ENCODE results near the gene UBFD1. TPM values are rescaled to one million over a fixed set of nuclear protein-coding genes. Genes with fewer than 3 reads are reported as not detected.

The UBFD1 gene
- total RNA-seq, 6 experiments from 2014 or later = 27.6 to 50.5 (median 37.4) TPM

DNA sequence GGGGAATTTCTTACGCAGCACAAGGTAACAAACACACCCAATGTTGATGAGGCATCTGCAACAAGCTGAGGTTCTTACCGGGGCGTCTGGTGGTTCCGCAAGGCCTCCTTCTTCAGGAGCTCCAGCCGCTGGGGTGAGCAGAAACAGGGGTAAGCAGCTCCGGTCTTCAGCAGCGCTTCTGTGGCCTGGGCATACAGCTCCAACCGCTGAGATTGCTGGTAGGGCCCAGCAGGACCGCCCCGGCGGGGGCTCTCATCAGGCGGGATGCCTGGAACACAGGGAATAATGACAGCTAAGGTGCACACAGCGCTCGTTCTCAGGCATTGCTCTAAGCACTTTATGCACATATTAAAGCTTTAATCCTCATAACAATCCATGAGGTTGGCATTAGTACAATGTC, 13.1 kb upstream of the UBFD1 start:
- WGBS (ENCODE audit: insufficient coverage, low coverage, low lambda C conversion rate, missing lambda C conversion rate) = no CpG with 5 or more reads among the region's 14 CpGs
- no peak overlapping the region for H3K27ac ChIP-seq
- peaks cover 0 to 4% (median 0%) of the 10 kb centered on the region in 4 donors for H3K4me1 ChIP-seq
- no peak for TF ChIP-seq POLR2A (IDR thresholded peaks at IDR 0.05)
- TF ChIP-seq, protein P1, sequence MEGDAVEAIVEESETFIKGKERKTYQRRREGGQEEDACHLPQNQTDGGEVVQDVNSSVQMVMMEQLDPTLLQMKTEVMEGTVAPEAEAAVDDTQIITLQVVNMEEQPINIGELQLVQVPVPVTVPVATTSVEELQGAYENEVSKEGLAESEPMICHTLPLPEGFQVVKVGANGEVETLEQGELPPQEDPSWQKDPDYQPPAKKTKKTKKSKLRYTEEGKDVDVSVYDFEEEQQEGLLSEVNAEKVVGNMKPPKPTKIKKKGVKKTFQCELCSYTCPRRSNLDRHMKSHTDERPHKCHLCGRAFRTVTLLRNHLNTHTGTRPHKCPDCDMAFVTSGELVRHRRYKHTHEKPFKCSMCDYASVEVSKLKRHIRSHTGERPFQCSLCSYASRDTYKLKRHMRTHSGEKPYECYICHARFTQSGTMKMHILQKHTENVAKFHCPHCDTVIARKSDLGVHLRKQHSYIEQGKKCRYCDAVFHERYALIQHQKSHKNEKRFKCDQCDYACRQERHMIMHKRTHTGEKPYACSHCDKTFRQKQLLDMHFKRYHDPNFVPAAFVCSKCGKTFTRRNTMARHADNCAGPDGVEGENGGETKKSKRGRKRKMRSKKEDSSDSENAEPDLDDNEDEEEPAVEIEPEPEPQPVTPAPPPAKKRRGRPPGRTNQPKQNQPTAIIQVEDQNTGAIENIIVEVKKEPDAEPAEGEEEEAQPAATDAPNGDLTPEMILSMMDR (IDR thresholded peaks at IDR 0.05) = no peak
- DNase-seq (no peak), ATAC-seq (no peak)
- H3K4me3 ChIP-seq = no peak overlapping the region
- no peaks in the 10 kb centered on the region for H3K27me3 ChIP-seq
- intact Hi-C loops (cut with DNase I) = no loop called here
- H3K36me3 ChIP-seq = peaks cover 0 to 52% (median 24%) of the 10 kb centered on the region in 4 donors
- H3K9me3 ChIP-seq = no peaks in the 10 kb centered on the region

DNA sequence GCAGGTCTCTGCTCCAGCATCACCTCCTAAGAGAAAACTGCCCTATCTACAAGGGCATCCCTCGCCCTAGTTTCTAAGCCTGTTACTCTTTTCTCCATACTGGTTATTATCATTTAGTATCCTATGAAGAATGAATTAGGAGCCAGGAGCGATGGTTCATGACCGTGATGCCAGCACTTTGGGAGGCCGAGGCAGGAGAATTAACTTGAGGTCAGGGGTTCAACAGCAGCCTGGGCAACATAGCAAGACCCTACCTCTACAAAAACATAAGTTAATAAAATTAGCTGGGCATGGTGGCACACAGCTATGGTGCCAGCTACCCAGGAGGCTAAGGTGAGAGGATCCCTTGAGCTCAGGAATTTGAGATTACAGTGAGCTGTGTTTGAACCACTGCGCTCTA, 7.6 kb upstream of the UBFD1 start:
- Histone ChIP-seq H3K27ac (no peak overlapping the region), H3K36me3 (peaks cover 0 to 67% (median 31%) of the 10 kb centered on the region in 4 donors), H3K9me3 (no peaks in the 10 kb centered on the region), H3K4me1 (no peaks in the 10 kb centered on the region), H3K27me3 (no peaks in the 10 kb centered on the region), H3K4me3 (no peak overlapping the region)
- no peak for TF ChIP-seq POLR2A (IDR thresholded peaks at IDR 0.05)
- TF ChIP-seq, protein P1 (IDR thresholded peaks at IDR 0.05) = no peak
- no peak for DNase-seq
- no peak for ATAC-seq
- 89% methylated on average over 4 of the region's 5 CpGs for WGBS (ENCODE audit: insufficient coverage, low coverage, low lambda C conversion rate, missing lambda C conversion rate)
- intact Hi-C loops (cut with DNase I) = no loop called here

DNA sequence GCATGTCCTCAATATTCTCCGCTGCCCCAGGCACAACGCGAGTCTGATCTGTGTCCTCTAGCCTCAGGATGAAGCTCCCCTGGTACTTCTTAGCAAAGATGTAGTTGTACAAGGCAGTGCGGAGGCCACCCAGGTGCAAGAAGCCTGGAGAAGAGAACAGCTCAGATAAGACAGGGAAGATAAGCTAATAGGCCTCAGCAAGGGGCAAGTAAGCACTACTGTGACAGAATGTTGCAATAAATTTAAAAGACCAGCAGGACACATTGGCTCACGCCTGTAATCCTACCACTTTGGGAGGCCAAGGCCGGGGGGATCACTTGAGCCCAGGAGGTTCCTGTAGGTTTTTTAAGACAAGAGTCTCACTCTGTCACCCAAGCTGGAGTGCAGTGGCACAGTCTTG, 5.4 kb upstream of the UBFD1 start:
- H3K4me3 ChIP-seq = no peak overlapping the region
- DNase-seq (no peak), ATAC-seq (no peak)
- WGBS (ENCODE audit: insufficient coverage, low coverage, low lambda C conversion rate, missing lambda C conversion rate) = 75% methylated on average over 4 of the region's 6 CpGs
- intact Hi-C loops (cut with DNase I) = no loop called here
- no peaks in the 10 kb centered on the region for H3K27me3 ChIP-seq
- peaks cover 0 to 47% (median 24%) of the 10 kb centered on the region in 4 donors for H3K36me3 ChIP-seq
- H3K4me1 ChIP-seq = peaks cover 0 to 6% (median 2%) of the 10 kb centered on the region in 4 donors
- TF ChIP-seq POLR2A (IDR thresholded peaks at IDR 0.05) = no peak
- H3K9me3 ChIP-seq = no peaks in the 10 kb centered on the region
- H3K27ac ChIP-seq = no peak overlapping the region

DNA sequence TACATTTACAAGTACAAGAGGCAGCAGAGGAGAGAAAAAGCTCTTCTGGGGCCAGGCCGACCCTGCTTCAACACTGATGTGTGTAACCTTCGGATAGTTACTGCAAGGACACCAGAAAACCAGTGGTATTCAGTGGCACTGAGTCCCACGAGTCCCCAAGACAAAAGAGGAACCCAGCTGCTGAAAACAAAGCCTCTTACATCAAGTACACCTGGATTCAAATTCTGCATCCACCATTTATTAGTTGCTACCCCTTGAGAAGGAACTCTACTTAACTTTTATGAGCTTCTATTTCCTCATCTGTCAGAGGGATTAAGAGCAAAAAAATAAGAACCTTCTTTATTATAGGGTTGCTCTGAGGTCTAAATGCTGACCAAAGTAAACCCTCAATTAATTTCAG, 3.0 kb upstream of the UBFD1 start:
- intact Hi-C loops (cut with DNase I) = no loop called here
- H3K36me3 ChIP-seq = peaks cover 0 to 34% (median 15%) of the 10 kb centered on the region in 4 donors
- ATAC-seq = no peak

More for the DNA sequence above, 3.0 kb upstream of the UBFD1 start:
- no peak overlapping the region for H3K4me3 ChIP-seq
- TF ChIP-seq POLR2A (IDR thresholded peaks at IDR 0.05) = no peak
- TF ChIP-seq, protein P1 (IDR thresholded peaks at IDR 0.05) = no peak
- H3K27me3 ChIP-seq = no peaks in the 10 kb centered on the region
- DNase-seq = no peak
- H3K4me1 ChIP-seq = peaks cover 0 to 15% (median 7%) of the 10 kb centered on the region in 4 donors
- 63% methylated on average over 2 of the region's 3 CpGs for WGBS (ENCODE audit: insufficient coverage, low coverage, low lambda C conversion rate, missing lambda C conversion rate)
- no peak overlapping the region for H3K27ac ChIP-seq
- no peaks in the 10 kb centered on the region for H3K9me3 ChIP-seq
